Measurements from ENCODE around the gene SLC29A2. TPM values are rescaled to one million over a fixed set of nuclear protein-coding genes. Genes with fewer than 3 reads are reported as not detected.

SLC29A2 gene
- total and polyA plus RNA-seq, 2 of the 8 experiments (the other 6 are each of a cell fraction or from before 2014, with no cell fraction given): 29.3 to 31.6 TPM

DNA sequence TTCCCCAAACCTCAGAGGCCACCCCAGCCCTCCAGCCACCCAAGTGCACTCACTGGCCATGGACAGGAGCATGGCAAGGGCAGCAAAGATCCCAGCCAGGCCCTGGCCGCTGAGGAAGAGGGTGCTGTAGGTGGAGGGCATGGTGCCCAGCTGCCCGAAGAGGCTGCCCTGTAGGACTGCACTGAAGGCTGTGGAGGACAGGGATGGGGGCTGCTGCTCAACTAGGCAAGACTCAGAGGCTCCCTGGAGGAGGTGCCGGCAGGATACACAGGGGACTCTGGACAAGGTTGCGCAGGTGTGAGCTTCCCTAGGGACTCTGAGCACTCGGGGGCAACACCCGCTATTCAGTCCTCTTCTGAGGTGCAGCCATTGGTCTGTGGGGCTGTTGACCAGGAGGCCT lies 3.1 kb downstream of the SLC29A2 start (continued):
- no peak for TF ChIP-seq SIX5 (IDR thresholded peaks at IDR 0.05; ENCODE audit: low read depth, low read length)
- no peak for TF ChIP-seq TAF1 (IDR thresholded peaks at IDR 0.05; ENCODE audit: low read depth, low read length)
- no peak for TF ChIP-seq POLR2AphosphoS5 (IDR thresholded peaks at IDR 0.05; ENCODE audit: low read depth, low read length)
- no peak for TF ChIP-seq GTF2F1 (IDR thresholded peaks at IDR 0.05; ENCODE audit: borderline replicate concordance, low read depth, low read length)
- TF ChIP-seq TCF12 (IDR thresholded peaks at IDR 0.05; ENCODE audit: low read depth, low read length): no peak
- no peak for TF ChIP-seq KDM5A (IDR thresholded peaks at IDR 0.05; ENCODE audit: low read length)
- TF ChIP-seq CREB1 (IDR thresholded peaks at IDR 0.05): no peak
- TF ChIP-seq MAFK (IDR thresholded peaks at IDR 0.05; ENCODE audit: low read depth, low read length): no peak
